K562 (cell line): Measurements from ENCODE around the gene C17orf75. TPM values are rescaled to one million over a fixed set of nuclear protein-coding genes. Genes with fewer than 3 reads are reported as not detected.

Experiments
- ARID2 ChIP-seq: fragments of 450-650 bp; IDR thresholded peaks from 2 replicates; pipeline ENCODE4 v1.6.1; 2017; ENCODE audit warnings: antibody characterized with exemption, mild to moderate bottlenecking
- ARID3A ChIP-seq: IDR thresholded peaks from 2 replicates; pipeline ENCODE4 v1.6.1; 2012; ENCODE audit warnings: low read depth, low read length, improper control_type of control experiment, borderline replicate concordance
- BCOR ChIP-seq: fragments of 450-650 bp; IDR thresholded peaks from 2 replicates; pipeline ENCODE4 v1.6.1; 2016
- E4F1 ChIP-seq: fragments of 250-450 bp; sonication (Bioruptor Pico); IDR thresholded peaks from 2 replicates; pipeline ENCODE4 v1.5.0; 2021; ENCODE audit warnings: mild to moderate bottlenecking, borderline replicate concordance
- HNRNPUL1 ChIP-seq: fragments of 200-400 bp; formaldehyde crosslinking; IDR thresholded peaks from 2 replicates; pipeline ENCODE4 v1.6.1; 2017; ENCODE audit warnings: low read length
- REST ChIP-seq, 2 experiments: fragments of 450-650 bp; formaldehyde crosslinking in 1 of 2; IDR thresholded peaks; 2 replicates each; pipeline versions ENCODE4 v1.4.0 to v1.6.1; 2014 to 2020; ENCODE audit warnings: mild to moderate bottlenecking in 2 of 2, borderline replicate concordance in 1 of 2, low read depth in 1 of 2
- SFPQ ChIP-seq: fragments of 200-400 bp; formaldehyde crosslinking; IDR thresholded peaks from 2 replicates; pipeline ENCODE4 v1.6.1; 2017; ENCODE audit warnings: mild to moderate bottlenecking, low read depth, low read length, moderate library complexity
- TAF1 ChIP-seq: IDR thresholded peaks from 2 replicates; pipeline ENCODE4 v1.6.1; 2011; ENCODE audit warnings: mild to moderate bottlenecking, low read length, moderate library complexity; ENCODE audit not compliant: insufficient read depth, control insufficient read depth, severe bottlenecking; ENCODE audit errors: extremely low read depth
- TBP ChIP-seq: optimal IDR thresholded peaks from 2 replicates; pipeline ENCODE3; 2011; ENCODE audit warnings: low read depth, low read length, improper control_type of control experiment
- ZNF184 ChIP-seq: sonication (generic); formaldehyde crosslinking; IDR thresholded peaks from 2 replicates; pipeline ENCODE4 v1.5.0; 2020; ENCODE audit warnings: missing genetic modification reagents
- ZNF551 ChIP-seq: fragments of 250-450 bp; sonication (Bioruptor Pico); IDR thresholded peaks from 2 replicates; pipeline ENCODE4 v1.5.0; 2021; ENCODE audit warnings: mild to moderate bottlenecking, moderate library complexity
- ZNF668 ChIP-seq: fragments of 250-450 bp; sonication (Bioruptor Pico); IDR thresholded peaks from 2 replicates; pipeline ENCODE4 v1.8.0; 2022; ENCODE audit warnings: mild to moderate bottlenecking, inconsistent platforms
- polyA plus RNA-seq, 8 experiments: library from polyadenylated mRNA; depleted of rRNA in 4 of 8; stranded (reverse) in 5 of 8; unstranded in 3 of 8; fragments of >200 nt; fragmentation: Nextera tagmentation in 2 of 8; fragmentation: Illumina TruSeq in 1 of 8; extraction: Ambion mirVana in 2 of 8; extraction: Trizol in 1 of 8; gene quantifications; 2 replicates each; pipeline versions ENCODE4 v1.2.1 to v1.2.3, GENCODE V29; 2011 to 2014; ENCODE audit warnings: inconsistent platforms in 1 of 8, missing spikeins in 1 of 8
- total RNA-seq, 7 experiments: library from RNA; depleted of rRNA in 6 of 7; stranded (reverse); fragments of >200 nt in 6 of 7; fragmentation: Illumina TruSeq in 2 of 7; extraction: Trizol in 2 of 7; gene quantifications; 2 replicates each; pipeline versions ENCODE4 v1.2.1 to v1.2.3, GENCODE V29; 2011 to 2021; ENCODE audit warnings: low replicate concordance in 1 of 7

C17orf75 gene
- total and polyA plus RNA-seq, 9 of the 15 experiments (the other 6 are each of a cell fraction or from before 2014, with no cell fraction given): 15.5 to 55.7 (median 18.5) TPM

GRCh38 chr17:32349854-32350665, 8.1 kb upstream of the C17orf75 start, which contains the start of gene ZNF207 (continued):
- TF ChIP-seq SFPQ (no peak), ZNF184 (CRISPR knock-in tag) (no peak), E4F1 (no peak), ARID2 (peak; percentile 47; the same call in 1 of the 2 replicates), ZNF551 (CRISPR knock-in tag) (no peak), BCOR (no peak), HNRNPUL1 (no peak), TAF1 (peak; percentile 98), ARID3A (no peak), REST (IDR thresholded peaks at IDR 0.05; ENCODE audit: borderline replicate concordance) (peak; percentile 88), REST (CRISPR knock-in tag; IDR thresholded peaks at IDR 0.05; ENCODE audit: low read depth) (no peak), TBP (peak; percentile 90), ZNF668 (CRISPR knock-in tag) (no peak)
